Stimulated activated CD4-positive, alpha-beta T cell treated with anti-CD3 and anti-CD28 coated beads, Interleukin-1b, Interleukin-23, amount 100 ng/mL, for 1 hour (primary cell): ENCODE measurements around the gene SCN3A.

ENCODE experiments used
- DNase-seq, 2 donors: peaks; one replicate each; pipeline ENCODE4 v3.0.0-alpha.2; 2020; ENCODE audit warnings: low read depth in 2 of 2

SCN3A gene

GRCh38 chr2:165191096-165191728 is 12.6 kb downstream of the SCN3A start:
- DNase-seq = no peak

DNA sequence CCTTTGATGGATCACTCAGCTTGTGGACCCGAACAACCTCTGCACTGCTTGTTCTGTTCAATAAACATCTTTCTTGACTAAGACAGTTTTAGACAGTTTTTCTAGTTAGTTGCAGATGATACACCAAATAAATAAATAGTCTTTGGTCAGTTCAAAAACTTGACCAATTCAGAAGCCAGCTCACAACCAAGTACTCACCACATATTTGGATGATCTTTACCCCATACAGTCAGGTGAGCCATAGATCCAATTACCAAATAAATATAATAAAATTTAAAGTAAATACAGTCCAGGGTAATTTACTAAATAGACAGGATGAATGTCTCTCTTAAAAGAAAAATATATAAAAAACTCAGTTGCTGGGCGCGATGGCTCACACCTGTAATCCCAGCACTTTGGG is 18.2 kb downstream of the SCN3A start:
- no peak for DNase-seq

DNA sequence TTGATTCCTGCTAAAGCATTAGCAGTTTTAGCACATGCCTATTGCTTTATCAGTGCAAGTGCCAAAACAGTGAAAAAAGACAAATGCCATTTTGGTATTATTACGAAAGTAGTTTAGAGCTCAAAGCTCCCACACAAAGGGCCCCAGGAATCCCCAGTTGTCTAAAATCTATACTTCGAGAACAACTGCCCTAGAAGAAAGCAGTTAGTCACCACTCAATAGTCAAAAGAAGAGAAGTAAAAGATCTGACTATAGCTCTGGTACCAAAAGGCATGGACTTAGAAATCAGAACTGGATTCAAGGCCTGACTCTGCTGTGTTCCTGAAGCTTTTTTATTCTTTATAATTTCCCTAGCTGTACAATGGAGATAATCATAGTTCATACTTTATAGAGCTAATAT is 21.8 kb downstream of the SCN3A start:
- DNase-seq = no peak

GRCh38 chr2:165176780-165177179 is 27.1 kb downstream of the SCN3A start:
- DNase-seq = no peak

DNA sequence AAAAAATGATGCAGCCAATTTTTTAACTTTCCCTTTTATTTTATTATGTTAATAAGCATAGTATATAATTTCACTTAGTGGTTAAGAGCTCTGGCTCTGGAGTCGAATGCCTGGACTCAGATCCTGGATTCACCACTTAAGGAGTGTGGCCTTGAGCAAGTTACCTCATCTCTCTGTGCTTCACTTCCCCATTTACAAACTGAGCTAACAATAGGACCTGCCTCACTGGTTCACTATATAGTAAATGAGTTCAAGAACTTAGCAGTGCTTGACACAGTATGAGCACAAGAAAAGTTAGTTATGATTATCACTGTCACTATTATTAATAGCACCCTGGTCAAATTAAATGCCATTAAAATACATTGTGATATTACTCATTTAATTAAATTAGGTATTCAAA is 30.6 kb downstream of the SCN3A start:
- no peak for DNase-seq

- no peak for DNase-seq
Observed at GRCh38 chr2:165164201-165164600, 39.6 kb downstream of the SCN3A start.

DNA sequence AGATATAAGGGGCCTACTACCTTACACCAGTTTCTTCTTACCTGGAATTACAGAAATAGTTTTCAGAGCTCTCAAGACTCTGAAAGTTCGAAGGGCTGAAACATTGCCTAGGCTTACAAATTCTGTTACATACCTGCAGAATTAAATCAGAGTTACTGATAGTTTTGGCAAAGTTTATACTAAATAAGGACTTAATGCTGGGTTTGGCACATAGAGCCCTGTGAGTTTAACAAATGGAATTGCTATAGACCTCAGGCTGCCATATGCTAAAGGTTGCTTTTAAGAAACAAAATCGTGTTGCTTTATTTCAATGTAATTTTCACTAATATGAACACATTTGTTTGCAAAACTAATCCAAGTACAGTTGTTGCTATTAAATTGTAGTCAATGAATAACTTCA is 40.1 kb downstream of the SCN3A start:
- DNase-seq = no peak

GRCh38 chr2:165162466-165162865 is 41.4 kb downstream of the SCN3A start:
- DNase-seq = no peak

DNA sequence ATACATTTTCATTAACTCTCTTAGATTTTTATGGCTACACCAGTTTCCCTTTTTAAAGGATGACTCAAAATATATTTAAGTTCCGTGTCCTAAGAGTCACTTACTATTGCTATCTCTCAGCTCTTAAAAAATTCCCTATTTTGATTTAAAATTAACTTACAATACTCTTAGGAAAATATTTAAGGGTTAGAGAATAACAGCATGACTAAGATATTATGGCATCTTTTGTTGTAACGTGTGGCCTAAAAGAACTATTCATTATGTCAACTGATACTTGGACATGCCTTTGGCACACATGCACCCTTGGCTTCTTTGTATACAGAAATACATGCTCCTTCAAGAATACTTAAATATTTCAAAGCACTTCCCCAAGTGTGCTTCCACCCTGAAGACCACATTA is 42.3 kb downstream of the SCN3A start:
- DNase-seq = no peak

GRCh38 chr2:165157160-165157559 is 46.7 kb downstream of the SCN3A start:
- DNase-seq = no peak

DNA sequence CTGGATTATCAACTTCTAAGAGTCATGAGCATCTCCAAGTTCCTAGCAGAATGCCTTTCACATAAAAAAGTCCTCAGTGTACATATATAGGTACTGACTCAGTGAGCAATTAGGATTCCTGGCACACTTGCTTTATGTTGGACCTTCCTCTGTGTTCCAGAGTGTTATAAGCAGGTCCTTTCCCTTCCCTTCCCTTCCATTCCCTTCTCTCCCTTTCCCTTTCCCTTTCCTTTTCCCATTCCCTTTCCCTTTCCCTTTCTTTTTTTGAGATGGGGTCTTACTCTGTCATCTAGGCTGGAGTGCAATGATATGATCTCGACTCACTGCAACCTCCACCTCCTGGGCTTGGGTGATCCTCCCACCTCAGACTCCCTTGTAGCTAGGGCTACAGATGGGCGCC is 48.7 kb downstream of the SCN3A start:
- DNase-seq = no peak

- DNase-seq = no peak
Observed at GRCh38 chr2:165149439-165149838, 54.4 kb downstream of the SCN3A start.

GRCh38 chr2:165147186-165148045 is 56.4 kb downstream of the SCN3A start:
- DNase-seq = no peak

DNA sequence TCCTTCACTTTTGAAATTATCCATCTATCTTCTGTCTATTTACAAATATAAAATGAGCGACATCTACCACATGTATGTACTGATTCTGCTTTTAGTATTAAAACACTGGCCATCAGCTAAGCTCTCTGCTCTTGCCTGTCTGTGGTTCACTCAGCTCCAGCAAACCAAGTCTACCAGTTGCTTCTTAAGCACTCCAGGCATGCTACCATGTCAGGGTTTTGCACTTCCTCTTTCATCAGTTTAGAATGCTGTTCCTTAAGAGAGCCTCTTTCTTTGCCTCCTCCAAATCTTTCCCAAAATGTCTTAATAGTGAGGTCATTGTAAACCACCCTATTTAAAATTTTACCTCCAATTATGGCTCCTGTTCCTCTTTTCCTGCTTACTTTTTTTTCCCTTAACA is 59.5 kb downstream of the SCN3A start:
- DNase-seq = no peak

DNA sequence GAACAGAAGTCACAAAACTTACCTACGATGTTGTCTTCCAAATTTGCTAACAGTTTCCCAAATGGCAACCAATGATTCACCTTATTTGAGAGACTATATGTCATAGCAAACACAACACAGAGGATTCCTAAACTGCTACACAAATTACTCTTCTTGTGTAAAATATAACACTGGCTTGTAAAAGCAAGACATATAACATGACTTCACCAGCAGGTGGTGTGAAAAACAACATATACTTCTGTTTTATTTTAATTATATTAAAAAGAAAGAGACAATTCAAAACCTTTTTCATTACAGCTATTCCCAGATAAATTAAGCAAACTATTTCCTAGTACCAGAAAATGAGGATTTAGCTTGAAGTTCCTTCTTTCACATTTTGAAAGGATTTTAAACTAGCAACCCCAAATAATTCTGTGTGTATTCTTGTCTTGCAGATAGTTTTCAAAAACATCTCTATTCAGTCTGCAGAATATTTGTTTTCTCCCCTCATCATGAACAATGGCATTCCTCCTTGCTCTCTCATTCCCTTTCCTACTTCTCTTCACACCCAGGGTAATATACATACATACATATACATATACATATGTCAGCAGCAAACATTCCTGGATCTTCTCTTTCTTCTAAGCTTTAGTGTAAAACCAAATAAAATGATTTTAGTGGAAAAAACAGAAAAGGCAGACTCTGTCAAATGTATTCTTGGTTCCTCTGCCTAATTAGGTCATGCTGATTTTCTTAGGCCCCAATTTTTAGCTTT is 62.1 kb downstream of the SCN3A start:
- no peak for DNase-seq

GRCh38 chr2:165126244-165126643 is 77.6 kb downstream of the SCN3A start:
- no peak for DNase-seq

- no peak for DNase-seq
Observed at GRCh38 chr2:165122521-165122920, 81.3 kb downstream of the SCN3A start.

DNA sequence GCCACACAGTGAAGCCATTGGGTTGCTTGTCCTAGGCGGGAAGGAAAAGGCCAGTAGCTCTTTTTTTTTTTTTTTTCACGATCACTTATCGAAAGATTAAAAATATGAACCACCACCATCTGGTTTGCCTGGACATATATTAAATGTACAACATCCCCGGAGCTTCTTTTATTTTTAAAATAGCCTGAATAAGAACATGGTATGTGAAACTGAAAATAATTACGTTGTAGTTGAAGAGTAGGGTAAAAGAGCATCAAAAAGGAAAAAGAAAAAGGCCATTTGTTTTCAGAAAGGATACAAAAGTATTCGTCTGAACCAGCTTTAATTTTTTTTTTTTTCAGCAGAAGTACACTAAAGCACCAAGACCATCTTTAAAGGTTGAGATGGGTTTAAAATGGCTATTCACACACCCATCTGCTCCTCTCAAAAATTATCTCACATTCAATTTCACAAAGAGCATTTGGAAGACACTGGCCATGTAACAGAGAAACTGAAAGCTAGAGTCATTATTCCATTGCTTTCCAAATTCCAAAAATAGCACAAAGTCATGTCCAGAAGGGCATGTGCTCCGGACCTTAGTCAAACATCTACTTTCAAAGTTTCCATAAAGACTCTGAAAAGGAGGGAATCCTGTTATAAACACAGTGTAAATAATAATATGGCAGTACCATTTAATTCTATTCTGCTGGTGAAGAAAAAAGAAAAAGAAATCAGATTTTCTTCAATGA is 82.9 kb downstream of the SCN3A start:
- DNase-seq = no peak

DNA sequence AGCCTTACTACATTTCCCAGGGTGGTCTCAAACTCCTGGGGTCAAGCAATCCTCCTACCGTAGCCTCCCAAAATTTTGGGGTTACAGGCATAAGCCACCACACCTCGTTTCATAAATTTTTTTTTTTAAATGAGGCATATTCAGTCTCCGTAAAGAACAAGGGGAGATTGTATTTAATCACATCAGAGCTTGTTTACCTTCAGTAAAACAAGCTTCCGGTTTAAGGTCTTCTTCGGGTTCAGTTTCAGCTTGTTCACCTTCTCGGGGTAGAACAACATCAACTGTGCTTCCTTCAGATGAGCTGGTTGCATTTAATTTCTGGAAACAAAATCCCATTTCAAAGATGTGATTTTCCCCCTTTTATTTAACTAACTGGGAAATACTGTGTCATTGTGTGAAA is 88.6 kb downstream of the SCN3A start:
- DNase-seq = no peak

GRCh38 chr2:165114346-165114939 is 89.4 kb downstream of the SCN3A start:
- DNase-seq = no peak

GRCh38 chr2:165113414-165113813 is 90.4 kb downstream of the SCN3A start:
- no peak for DNase-seq

DNA sequence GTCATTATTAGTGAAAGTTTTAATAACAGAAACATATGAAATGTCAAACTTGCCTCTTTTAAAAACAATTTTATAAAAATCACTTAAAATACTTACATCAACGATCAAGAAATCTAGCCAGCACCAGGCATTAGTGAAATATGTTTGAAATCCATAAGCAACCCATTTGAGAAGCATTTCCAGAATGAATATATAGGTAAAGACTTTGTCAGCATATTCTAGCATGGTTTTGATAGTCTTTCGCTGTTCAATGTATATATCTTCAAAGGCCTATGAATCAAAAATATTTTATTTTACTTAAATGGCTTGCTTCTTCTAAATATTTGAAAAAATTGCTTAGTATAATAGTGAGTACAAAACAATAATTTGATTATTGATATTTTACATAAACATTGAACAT is 91.1 kb downstream of the SCN3A start:
- no peak for DNase-seq
